ENCODE data around the gene OVOL2.

OVOL2 gene

DNA sequence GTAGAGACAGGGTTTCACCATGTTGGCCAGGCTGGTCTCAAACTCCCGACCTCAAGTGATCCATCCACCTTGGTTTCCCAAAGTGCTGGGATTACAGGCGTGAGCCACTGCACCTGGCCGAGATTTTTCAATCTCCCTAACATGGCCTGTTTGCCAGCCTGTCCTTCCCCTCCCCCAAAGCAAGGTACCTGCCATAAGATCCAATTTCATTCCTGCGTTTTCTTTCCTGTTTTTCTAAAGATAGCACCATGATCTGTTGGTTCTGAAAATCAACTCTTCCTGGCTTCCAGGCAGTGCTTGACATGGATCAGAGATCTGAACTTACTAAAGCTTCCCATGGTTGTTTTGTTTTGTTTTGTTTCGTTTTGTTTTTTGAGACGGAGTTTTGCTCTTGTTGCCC, 81.4 kb downstream of the OVOL2 start:
- DNase-seq (ENCODE audit: low spot score): no peak

Measured in CD4-positive, alpha-beta T cell treated with Interleukin-2 at 100 ng/mL for 4 hours (primary cell).